SJSA1 (cell line): ENCODE measurements around the gene BTBD3. TPM values are rescaled to one million over a fixed set of nuclear protein-coding genes. Genes with fewer than 3 reads are reported as not detected.

Experiments
- DNase-seq, 2 experiments: peaks; one replicate each; pipeline ENCODE4 v3.0.0-alpha.2; 2015 to 2020; ENCODE audit warnings: low spot score in 2 of 2, low read depth in 1 of 2
- H3K27ac ChIP-seq: fragments of 250-450 bp; sonication (Bioruptor Pico); 2 replicates; pipeline ENCODE4 v1.5.1; 2020; ENCODE audit warnings: mild to moderate bottlenecking, moderate library complexity
- H3K27me3 ChIP-seq: fragments of 250-450 bp; sonication (Bioruptor Pico); replicated peaks from 2 replicates; pipeline ENCODE4 v1.5.1; 2020; ENCODE audit warnings: mild to moderate bottlenecking, moderate library complexity
- H3K36me3 ChIP-seq: fragments of 250-450 bp; sonication (Bioruptor Pico); 2 replicates; pipeline ENCODE4 v1.5.1; 2020; ENCODE audit warnings: mild to moderate bottlenecking
- H3K4me1 ChIP-seq: fragments of 250-450 bp; sonication (Bioruptor Pico); replicated peaks from 2 replicates; pipeline ENCODE4 v1.6.1; 2021; ENCODE audit warnings: mild to moderate bottlenecking
- H3K4me3 ChIP-seq: fragments of 250-450 bp; sonication (Bioruptor Pico); 2 replicates; pipeline ENCODE4 v1.5.1; 2020; ENCODE audit warnings: mild to moderate bottlenecking
- H3K9me3 ChIP-seq: fragments of 250-450 bp; sonication (Bioruptor Pico); replicated peaks from 2 replicates; pipeline ENCODE4 v1.5.1; 2020; ENCODE audit warnings: mild to moderate bottlenecking
- total RNA-seq: library from RNA; depleted of rRNA; stranded (reverse); fragments of >200 nt; shearing (Covaris generic); gene quantifications from 2 replicates; pipeline ENCODE4 v1.2.3, GENCODE V29; 2014

The BTBD3 gene
- total RNA-seq, 1 experiment from 2014 or later, result 30.4 TPM

GRCh38 chr20:11901127-11901526, 16.6 kb upstream of the BTBD3 start:
- H3K27me3 ChIP-seq, result no peaks in the 10 kb centered on the region
- H3K36me3 ChIP-seq, result no peaks in the 10 kb centered on the region; the same call in 1 of the 2 replicates
- H3K9me3 ChIP-seq, result no peaks in the 10 kb centered on the region
- no peak overlapping the region for H3K4me3 ChIP-seq
- peaks cover 27% of the 10 kb centered on the region for H3K4me1 ChIP-seq
- DNase-seq, result peak; percentile 68 to 76
- peak overlapping the region; percentile 38; the same call in 1 of the 2 replicates for H3K27ac ChIP-seq

GRCh38 chr20:11902285-11902697, 15.4 kb upstream of the BTBD3 start:
- Histone ChIP-seq H3K4me1 (peaks cover 27% of the 10 kb centered on the region), H3K4me3 (no peak overlapping the region), H3K27ac (peak overlapping the region; percentile 7; the same call in 1 of the 2 replicates), H3K27me3 (no peaks in the 10 kb centered on the region), H3K9me3 (no peaks in the 10 kb centered on the region; the same call in 1 of the 2 replicates), H3K36me3 (no peaks in the 10 kb centered on the region; the same call in none of the 2 replicates)
- DNase-seq, result peak in 1 of 2 experiments; percentile 31

- Histone ChIP-seq H3K36me3 (no peaks in the 10 kb centered on the region; the same call in none of the 2 replicates), H3K27ac (no peak overlapping the region), H3K27me3 (no peaks in the 10 kb centered on the region), H3K9me3 (no peaks in the 10 kb centered on the region; the same call in 1 of the 2 replicates), H3K4me3 (no peak overlapping the region), H3K4me1 (peaks cover 25% of the 10 kb centered on the region)
- DNase-seq, result no peak
Measured at GRCh38 chr20:11905460-11906179, 12.1 kb upstream of the BTBD3 start.

- Histone ChIP-seq H3K9me3 (no peaks in the 10 kb centered on the region; the same call in 1 of the 2 replicates), H3K27ac (no peak overlapping the region), H3K4me3 (no peak overlapping the region), H3K27me3 (no peaks in the 10 kb centered on the region), H3K4me1 (peaks cover 13% of the 10 kb centered on the region), H3K36me3 (no peaks in the 10 kb centered on the region; the same call in none of the 2 replicates)
- no peak for DNase-seq
Measured at GRCh38 chr20:11906626-11907480, 10.8 kb upstream of the BTBD3 start.

- peaks cover 5% of the 10 kb centered on the region for H3K4me1 ChIP-seq
- H3K27me3 ChIP-seq, result no peaks in the 10 kb centered on the region
- H3K36me3 ChIP-seq, result no peaks in the 10 kb centered on the region; the same call in none of the 2 replicates
- no peaks in the 10 kb centered on the region; the same call in 1 of the 2 replicates for H3K9me3 ChIP-seq
- H3K4me3 ChIP-seq, result no peak overlapping the region
- H3K27ac ChIP-seq, result no peak overlapping the region
- no peak for DNase-seq
Measured at GRCh38 chr20:11907621-11908020, 10.1 kb upstream of the BTBD3 start.

GRCh38 chr20:11912013-11912658, 5.6 kb upstream of the BTBD3 start:
- Histone ChIP-seq H3K27ac (no peak overlapping the region), H3K36me3 (no peaks in the 10 kb centered on the region; the same call in 1 of the 2 replicates), H3K4me3 (no peak overlapping the region), H3K4me1 (no peaks in the 10 kb centered on the region), H3K9me3 (no peaks in the 10 kb centered on the region; the same call in 1 of the 2 replicates), H3K27me3 (no peaks in the 10 kb centered on the region)
- no peak for DNase-seq

- Histone ChIP-seq H3K36me3 (no peaks in the 10 kb centered on the region), H3K4me1 (no peaks in the 10 kb centered on the region), H3K4me3 (no peak overlapping the region), H3K9me3 (no peaks in the 10 kb centered on the region), H3K27me3 (no peaks in the 10 kb centered on the region), H3K27ac (no peak overlapping the region)
- no peak for DNase-seq
Measured at GRCh38 chr20:11912659-11913415, 4.9 kb upstream of the BTBD3 start.

GRCh38 chr20:11918391-11918845, 725 bp downstream of the BTBD3 start:
- no peak overlapping the region for H3K4me3 ChIP-seq
- DNase-seq, result no peak
- H3K4me1 ChIP-seq, result no peaks in the 10 kb centered on the region
- H3K27me3 ChIP-seq, result no peaks in the 10 kb centered on the region
- peaks cover 5% of the 10 kb centered on the region; the same call in 1 of the 2 replicates for H3K36me3 ChIP-seq
- H3K27ac ChIP-seq, result no peak overlapping the region
- no peaks in the 10 kb centered on the region for H3K9me3 ChIP-seq

GRCh38 chr20:11918981-11919380, 1.3 kb downstream of the BTBD3 start:
- Histone ChIP-seq H3K27me3 (no peaks in the 10 kb centered on the region), H3K36me3 (peaks cover 8% of the 10 kb centered on the region), H3K4me1 (no peaks in the 10 kb centered on the region), H3K27ac (no peak overlapping the region), H3K4me3 (no peak overlapping the region), H3K9me3 (no peaks in the 10 kb centered on the region)
- no peak for DNase-seq

- no peak overlapping the region for H3K4me3 ChIP-seq
- peaks cover 8% of the 10 kb centered on the region for H3K36me3 ChIP-seq
- H3K27me3 ChIP-seq, result no peaks in the 10 kb centered on the region
- H3K4me1 ChIP-seq, result no peaks in the 10 kb centered on the region
- H3K9me3 ChIP-seq, result no peaks in the 10 kb centered on the region
- H3K27ac ChIP-seq, result no peak overlapping the region
- no peak for DNase-seq
Measured at GRCh38 chr20:11919581-11919980, 1.9 kb downstream of the BTBD3 start.

- Histone ChIP-seq H3K27me3 (no peaks in the 10 kb centered on the region), H3K36me3 (peaks cover 8% of the 10 kb centered on the region), H3K9me3 (no peaks in the 10 kb centered on the region), H3K27ac (no peak overlapping the region), H3K4me3 (no peak overlapping the region), H3K4me1 (no peaks in the 10 kb centered on the region)
- no peak for DNase-seq
Measured at GRCh38 chr20:11920083-11920482, 2.4 kb downstream of the BTBD3 start.

GRCh38 chr20:11921321-11921720, 3.6 kb downstream of the BTBD3 start:
- H3K27ac ChIP-seq, result no peak overlapping the region
- H3K4me1 ChIP-seq, result peaks cover 3% of the 10 kb centered on the region
- no peaks in the 10 kb centered on the region for H3K9me3 ChIP-seq
- H3K36me3 ChIP-seq, result peaks cover 8% of the 10 kb centered on the region
- DNase-seq, result no peak
- no peak overlapping the region for H3K4me3 ChIP-seq
- H3K27me3 ChIP-seq, result no peaks in the 10 kb centered on the region

GRCh38 chr20:11922561-11922960, 4.9 kb downstream of the BTBD3 start:
- no peaks in the 10 kb centered on the region for H3K27me3 ChIP-seq
- no peak overlapping the region for H3K4me3 ChIP-seq
- DNase-seq, result no peak
- H3K9me3 ChIP-seq, result no peaks in the 10 kb centered on the region
- peaks cover 8% of the 10 kb centered on the region for H3K36me3 ChIP-seq
- H3K4me1 ChIP-seq, result peaks cover 15% of the 10 kb centered on the region
- H3K27ac ChIP-seq, result no peak overlapping the region
